Measurements from ENCODE around the gene GPR143.
A peak's percentile ranks its signal among the peaks of the same experiment; 100 is the strongest.
"Not testable (repeated sequence)": the region's sequence is repeated elsewhere in the genome, so short reads cannot be mapped to it uniquely, and the experiment has no call there.

GPR143 gene

GRCh38 chrX:9768321-9768839 lies 2.7 kb upstream of the GPR143 start:
- DNase-seq (ENCODE audit: low spot score): not testable (repeated sequence)

- no peak for DNase-seq (ENCODE audit: low spot score)
Observed at GRCh38 chrX:9767375-9767774, 1.7 kb upstream of the GPR143 start.

- no peak for DNase-seq (ENCODE audit: low spot score)
Observed at GRCh38 chrX:9765072-9765736, 443 bp downstream of the GPR143 start.

- no peak for DNase-seq (ENCODE audit: low spot score)
Observed at GRCh38 chrX:9759337-9759736, 6.3 kb downstream of the GPR143 start.

- no peak for DNase-seq (ENCODE audit: low spot score)
Observed at GRCh38 chrX:9758021-9758638, 7.5 kb downstream of the GPR143 start.

GRCh38 chrX:9757366-9757765 lies 8.3 kb downstream of the GPR143 start:
- no peak for DNase-seq (ENCODE audit: low spot score)

GRCh38 chrX:9749146-9749692 lies 16.4 kb downstream of the GPR143 start:
- no peak for DNase-seq (ENCODE audit: low spot score)

GRCh38 chrX:9747644-9748043 lies 18.0 kb downstream of the GPR143 start:
- DNase-seq (ENCODE audit: low spot score): no peak

GRCh38 chrX:9746148-9746888 lies 19.3 kb downstream of the GPR143 start:
- DNase-seq (ENCODE audit: low spot score): no peak

- no peak for DNase-seq (ENCODE audit: low spot score)
Observed at GRCh38 chrX:9745417-9746115, 20.1 kb downstream of the GPR143 start.

- no peak for DNase-seq (ENCODE audit: low spot score)
Observed at GRCh38 chrX:9739130-9739529, 26.5 kb downstream of the GPR143 start.

- no peak for DNase-seq (ENCODE audit: low spot score)
Observed at GRCh38 chrX:9738151-9738550, 27.5 kb downstream of the GPR143 start.

- DNase-seq (ENCODE audit: low spot score): no peak
Observed at GRCh38 chrX:9737363-9737762, 28.3 kb downstream of the GPR143 start.

- DNase-seq (ENCODE audit: low spot score): no peak
Observed at GRCh38 chrX:9730752-9731151, 34.9 kb downstream of the GPR143 start.

GRCh38 chrX:9730078-9730477 lies 35.6 kb downstream of the GPR143 start:
- DNase-seq (ENCODE audit: low spot score): no peak

GRCh38 chrX:9729171-9729885 lies 36.3 kb downstream of the GPR143 start:
- no peak for DNase-seq (ENCODE audit: low spot score)

- DNase-seq (ENCODE audit: low spot score): no peak
Observed at GRCh38 chrX:9728261-9728660, 37.4 kb downstream of the GPR143 start.

- no peak for DNase-seq (ENCODE audit: low spot score)
Observed at GRCh38 chrX:9724711-9725110, 40.9 kb downstream of the GPR143 start.

GRCh38 chrX:9717376-9717775 lies 48.3 kb downstream of the GPR143 start:
- no peak for DNase-seq (ENCODE audit: low spot score)

- DNase-seq (ENCODE audit: low spot score): no peak
Observed at GRCh38 chrX:9710332-9710731, 55.3 kb downstream of the GPR143 start.

GRCh38 chrX:9708923-9709553 lies 56.6 kb downstream of the GPR143 start:
- peak; percentile 74 for DNase-seq (ENCODE audit: low spot score)

Data from CD4-positive, alpha-beta T cell treated with Interleukin-15 for 4 hours (primary cell).